H1 (cell line): ENCODE measurements around the gene SPATS1. TPM values are rescaled to one million over a fixed set of nuclear protein-coding genes. Genes with fewer than 3 reads are reported as not detected.

Experiments
- CTCF ChIA-PET: fragments of 300-600 bp; sonication (Branson Sonifier 250); formaldehyde crosslinking; loops from one replicate; lab custom pipeline; 2021; ENCODE audit not compliant: partially characterized antibody; lab: Charles Lee
- POLR2A ChIA-PET: fragments of 300-600 bp; sonication (Branson Sonifier 250); formaldehyde crosslinking; loops from one replicate; lab custom pipeline; 2021; ENCODE audit warnings: inconsistent platforms; ENCODE audit not compliant: partially characterized antibody; lab: Charles Lee
- DNase-seq, 2 experiments: peaks; one replicate each; pipeline versions ENCODE4 v3.0.0 to v3.0.0-alpha.2; 2010 to 2022; ENCODE audit warnings: low spot score in 2 of 2, low read depth in 1 of 2, mixed read lengths in 1 of 2
- FAIRE-seq: peaks from 2 replicates; lab custom pipeline; 2011; peaks lifted over from hg19 to GRCh38; lab: Jason Lieb, UNC
- H2AFZ ChIP-seq: 2 replicates; pipeline ENCODE4 v1.8.1; 2012; ENCODE audit warnings: low read length, inconsistent platforms
- H2AK5ac ChIP-seq: 2 replicates; pipeline ENCODE4 v1.6.1; 2013; ENCODE audit warnings: low read depth, low read length
- H2BK120ac ChIP-seq: replicated peaks from 2 replicates; pipeline ENCODE3; 2013; ENCODE audit warnings: low read depth, low read length, inconsistent platforms
- H2BK12ac ChIP-seq: 2 replicates; pipeline ENCODE4 v1.6.1; 2013; ENCODE audit warnings: low read depth, low read length
- H2BK15ac ChIP-seq: 2 replicates; pipeline ENCODE4 v1.6.1; 2013; ENCODE audit warnings: low read length
- H2BK20ac ChIP-seq: 2 replicates; pipeline ENCODE4 v1.6.1; 2013; ENCODE audit warnings: low read length
- H2BK5ac ChIP-seq: 2 replicates; pipeline ENCODE4 v1.6.1; 2013; ENCODE audit warnings: low read depth, low read length
- H3K14ac ChIP-seq: 2 replicates; pipeline ENCODE4 v1.6.1; 2013; ENCODE audit warnings: inconsistent platforms; ENCODE audit not compliant: insufficient read length
- H3K18ac ChIP-seq: 2 replicates; pipeline ENCODE4 v1.6.1; 2013; ENCODE audit warnings: low read length; ENCODE audit errors: extremely low read depth
- H3K23ac ChIP-seq: 2 replicates; pipeline ENCODE4 v1.6.1; 2013; ENCODE audit warnings: inconsistent platforms; ENCODE audit not compliant: insufficient read length
- H3K23me2 ChIP-seq: 2 replicates; pipeline ENCODE4 v1.6.1; 2013; ENCODE audit warnings: low read depth, low read length
- H3K27ac ChIP-seq: 2 replicates; pipeline ENCODE4 v1.6.1; 2011; ENCODE audit warnings: low read depth, low read length, inconsistent platforms
- H3K27me3 ChIP-seq, 4 experiments: replicated peaks in 1 of 4; 1 replicate in 1 of 4; 2 replicates in 3 of 4; pipeline versions ENCODE4 v1.6.1 to v1.8.1; 2011 to 2013; ENCODE audit warnings: low read length in 3 of 4, mild to moderate bottlenecking in 3 of 4, inconsistent platforms in 2 of 4, mixed read lengths in 2 of 4, moderate library complexity in 1 of 4; ENCODE audit not compliant: control insufficient read depth in 3 of 4, insufficient read depth in 3 of 4; ENCODE audit errors: extremely low read depth in 1 of 4
- H3K36me3 ChIP-seq, 4 experiments: 2 replicates each; pipeline versions ENCODE4 v1.6.1 to v1.8.1; 2011 to 2013; ENCODE audit warnings: mild to moderate bottlenecking in 4 of 4, low read length in 3 of 4, moderate library complexity in 2 of 4, control low read depth in 1 of 4, inconsistent platforms in 1 of 4; ENCODE audit not compliant: insufficient read depth in 4 of 4, control insufficient read depth in 2 of 4
- H3K4ac ChIP-seq: replicated peaks from 2 replicates; pipeline ENCODE3; 2013; ENCODE audit warnings: low read length, low read depth, mixed read lengths, inconsistent platforms; ENCODE audit not compliant: insufficient read length
- H3K4me1 ChIP-seq, 4 experiments: replicated peaks in 1 of 4; 1 replicate in 1 of 4; 2 replicates in 3 of 4; pipeline versions ENCODE4 v1.6.1 to v1.8.1; 2011 to 2013; ENCODE audit warnings: low read length in 3 of 4, inconsistent platforms in 2 of 4, mixed read lengths in 1 of 4; ENCODE audit not compliant: insufficient read depth in 4 of 4, control insufficient read depth in 3 of 4
- H3K4me2 ChIP-seq, 2 experiments: 2 replicates each; pipeline versions ENCODE4 v1.6.1 to v1.8.1; 2011 to 2013; ENCODE audit warnings: low read depth in 2 of 2, low read length in 2 of 2, control low read depth in 1 of 2, inconsistent platforms in 1 of 2, mild to moderate bottlenecking in 1 of 2; ENCODE audit not compliant: insufficient read depth in 1 of 2
- H3K4me3 ChIP-seq, 4 experiments: fragments of 200-600, 300-600 bp in 1 of 4; sonication (generic), shearing (Covaris generic), sonication (Bioruptor Twin) in 1 of 4; 2 replicates each; pipeline versions ENCODE4 v1.5.1 to v1.8.1; 2011 to 2016; ENCODE audit warnings: low read length in 4 of 4, low read depth in 3 of 4, control low read depth in 2 of 4, inconsistent platforms in 2 of 4, mild to moderate bottlenecking in 2 of 4, mixed read lengths in 1 of 4, moderate library complexity in 1 of 4; ENCODE audit not compliant: insufficient read depth in 2 of 4; ENCODE audit errors: extremely low read depth in 1 of 4
- H3K56ac ChIP-seq: replicated peaks from 2 replicates; pipeline ENCODE3; 2013; ENCODE audit warnings: low read depth, mild to moderate bottlenecking, mixed read lengths, low read length, inconsistent platforms; ENCODE audit not compliant: insufficient read length
- H3K79me1 ChIP-seq: 2 replicates; pipeline ENCODE4 v1.6.1; 2013; ENCODE audit warnings: low read depth, low read length, control low read depth
- H3K79me2 ChIP-seq, 2 experiments: 2 replicates each; pipeline versions ENCODE4 v1.6.1 to v1.8.1; 2012 to 2013; ENCODE audit warnings: low read length in 2 of 2, mild to moderate bottlenecking in 2 of 2, inconsistent platforms in 1 of 2; ENCODE audit not compliant: insufficient read depth in 2 of 2, control insufficient read depth in 1 of 2
- H3K9ac ChIP-seq, 4 experiments: replicated peaks in 1 of 4; 1 replicate in 1 of 4; 2 replicates in 3 of 4; pipeline versions ENCODE4 v1.6.1 to v1.8.1; 2011 to 2013; ENCODE audit warnings: low read depth in 3 of 4, low read length in 3 of 4, control low read depth in 2 of 4, mild to moderate bottlenecking in 2 of 4, moderate library complexity in 2 of 4, inconsistent platforms in 1 of 4; ENCODE audit errors: extremely low read depth in 1 of 4
- H3K9me3 ChIP-seq, 2 experiments: 2 replicates each; pipeline versions ENCODE4 v1.6.1 to v1.8.1; 2012 to 2013; ENCODE audit warnings: mild to moderate bottlenecking in 2 of 2, moderate library complexity in 2 of 2, control low read depth in 1 of 2, inconsistent platforms in 1 of 2, low read depth in 1 of 2, low read length in 1 of 2, mixed read lengths in 1 of 2; ENCODE audit not compliant: insufficient read depth in 2 of 2
- H4K20me1 ChIP-seq, 2 experiments: replicated peaks in 1 of 2; 2 replicates each; pipeline versions ENCODE3 to v1.8.1; 2011 to 2013; ENCODE audit warnings: inconsistent platforms in 2 of 2, low read length in 2 of 2, mild to moderate bottlenecking in 1 of 2; ENCODE audit not compliant: insufficient read depth in 2 of 2, control insufficient read depth in 1 of 2
- H4K5ac ChIP-seq: 2 replicates; pipeline ENCODE4 v1.6.1; 2013; ENCODE audit warnings: low read length, low read depth, mixed read lengths, inconsistent platforms; ENCODE audit not compliant: insufficient read length
- H4K8ac ChIP-seq: 2 replicates; pipeline ENCODE4 v1.8.0; 2013; ENCODE audit warnings: mild to moderate bottlenecking, moderate library complexity, low read length, inconsistent platforms; ENCODE audit not compliant: insufficient read depth; ENCODE audit errors: extremely low read depth
- H4K91ac ChIP-seq: replicated peaks from 2 replicates; pipeline ENCODE3; 2013; ENCODE audit warnings: low read length, mixed read lengths, inconsistent platforms; ENCODE audit not compliant: insufficient read length
- KDM1A ChIP-seq: fragments of 200-600, 300-600 bp; sonication (generic); IDR thresholded peaks from 2 replicates; pipeline ENCODE4 v1.7.1; 2016; ENCODE audit warnings: mild to moderate bottlenecking, low read length, borderline replicate concordance
- RBBP5 ChIP-seq: IDR thresholded peaks from 2 replicates; pipeline ENCODE4 v1.7.1; 2012; ENCODE audit warnings: low read depth, mild to moderate bottlenecking, inconsistent platforms, low read length, moderate library complexity, borderline replicate concordance
- WGBS, 2 experiments: shearing (Covaris generic) in 1 of 2; methylation state at CpG; one replicate each; pipeline versions ENCODE4 v1.1.6 to v1.1.7; 2013 to 2015; ENCODE audit warnings: low lambda C conversion rate in 2 of 2, mixed read lengths in 2 of 2, inconsistent platforms in 1 of 2, low coverage in 1 of 2, missing lambda C conversion rate in 1 of 2; ENCODE audit not compliant: insufficient replicate concordance in 2 of 2, insufficient coverage in 1 of 2, insufficient read length in 1 of 2; ENCODE audit errors: extremely low coverage in 1 of 2, missing lambda C conversion rate in 1 of 2; 5-methylcytosine and 5-hydroxymethylcytosine counted together
- polyA plus RNA-seq, 7 experiments: library from polyadenylated mRNA; depleted of rRNA in 3 of 7; stranded (reverse) in 5 of 7; unstranded in 2 of 7; fragments of >200 nt in 5 of 7; fragments of 200-250 nt in 2 of 7; gene quantifications; 1 replicate in 5 of 7; 2 replicates in 1 of 7; 4 replicates in 1 of 7; pipeline versions ENCODE4 v1.2.1 to v1.2.3, GENCODE V29; 2011 to 2013; ENCODE audit warnings: missing spikeins in 2 of 7, mixed read lengths in 2 of 7
- total RNA-seq: library from RNA; stranded (reverse); fragmentation: NEBNext Ultra II Directional; extraction: Animal tissue kit (Norgen Biotek cat#: 25700); gene quantifications from 2 replicates; pipeline ENCODE4 v1.2.1, GENCODE V29; 2021

Gene SPATS1
- total and polyA plus RNA-seq, 2 of the 8 experiments (the other 6 are each of a cell fraction or from before 2014, with no cell fraction given), result not detected

- Histone ChIP-seq H4K91ac (no peak overlapping the region), H3K4me1 (peaks cover 0 to 5% (median 4%) of the 10 kb centered on the region in 4 experiments; a peak in 4 of 7 replicates), H3K4ac (no peak overlapping the region), H3K9me3 (no peaks in the 10 kb centered on the region), H3K9ac (no peak overlapping the region), H3K14ac (no peak overlapping the region), H3K79me2 (no peaks in the 10 kb centered on the region), H3K27me3 (peaks cover 0 to 22% (median 15%) of the 10 kb centered on the region in 4 experiments; a peak in 6 of 7 replicates), H2BK20ac (no peak overlapping the region), H2AK5ac (no peak overlapping the region), H3K27ac (no peak overlapping the region), H3K36me3 (peaks cover 0 to 1% (median 0%) of the 10 kb centered on the region in 4 experiments; a peak in 2 of 8 replicates), H3K23ac (no peak overlapping the region), H4K8ac (no peak overlapping the region; the same call in 1 of the 2 replicates), H3K23me2 (peaks cover 14% of the 10 kb centered on the region), H3K56ac (no peak overlapping the region), H3K4me2 (no peak overlapping the region), H3K4me3 (no peak overlapping the region), H3K18ac (no peak overlapping the region), H2BK12ac (no peak overlapping the region), H3K79me1 (no peaks in the 10 kb centered on the region), H2AFZ (no peak overlapping the region), H2BK120ac (no peak overlapping the region), H4K5ac (no peak overlapping the region), H2BK5ac (no peak overlapping the region), H2BK15ac (no peak overlapping the region), H4K20me1 (no peaks in the 10 kb centered on the region)
- no peak for FAIRE-seq
- WGBS, 2 experiments, result 82% methylated on average over 7 of the region's 7 CpGs; no CpG with 5 or more reads in 1 of the 2 experiments
- POLR2A ChIA-PET, result interaction anchor here (0.9 to 10.4 kb wide), 11 partner anchors 8 to 48 kb away, joined by 3 to 102 read pairs (median 34); partner anchors contain the start of genes AARS2, HSP90AB1, SLC35B2 and TMEM151B
- TF ChIP-seq KDM1A (no peak), RBBP5 (no peak)
- DNase-seq, result no peak
- CTCF ChIA-PET, result interaction anchor here (1.1 to 6.5 kb wide), 9 partner anchors 10 to 476 kb away, joined by 3 to 71 read pairs (median 11); partner anchors contain the start of genes AARS2 and TMEM151B
Measured at GRCh38 chr6:44294832-44295791, 47.3 kb upstream of the SPATS1 start.
